Stimulated activated CD8-positive, alpha-beta memory T cell treated with anti-CD3 and anti-CD28 coated beads, Interleukin-2, amount 100 ng/mL, for 48 hours (primary cell): ENCODE measurements around the gene TRAPPC4.

Source experiments
- DNase-seq, 2 donors: peaks; one replicate each; pipeline ENCODE4 v3.0.0-alpha.2; 2020; ENCODE audit warnings: low read depth in 2 of 2

TRAPPC4 gene

DNA sequence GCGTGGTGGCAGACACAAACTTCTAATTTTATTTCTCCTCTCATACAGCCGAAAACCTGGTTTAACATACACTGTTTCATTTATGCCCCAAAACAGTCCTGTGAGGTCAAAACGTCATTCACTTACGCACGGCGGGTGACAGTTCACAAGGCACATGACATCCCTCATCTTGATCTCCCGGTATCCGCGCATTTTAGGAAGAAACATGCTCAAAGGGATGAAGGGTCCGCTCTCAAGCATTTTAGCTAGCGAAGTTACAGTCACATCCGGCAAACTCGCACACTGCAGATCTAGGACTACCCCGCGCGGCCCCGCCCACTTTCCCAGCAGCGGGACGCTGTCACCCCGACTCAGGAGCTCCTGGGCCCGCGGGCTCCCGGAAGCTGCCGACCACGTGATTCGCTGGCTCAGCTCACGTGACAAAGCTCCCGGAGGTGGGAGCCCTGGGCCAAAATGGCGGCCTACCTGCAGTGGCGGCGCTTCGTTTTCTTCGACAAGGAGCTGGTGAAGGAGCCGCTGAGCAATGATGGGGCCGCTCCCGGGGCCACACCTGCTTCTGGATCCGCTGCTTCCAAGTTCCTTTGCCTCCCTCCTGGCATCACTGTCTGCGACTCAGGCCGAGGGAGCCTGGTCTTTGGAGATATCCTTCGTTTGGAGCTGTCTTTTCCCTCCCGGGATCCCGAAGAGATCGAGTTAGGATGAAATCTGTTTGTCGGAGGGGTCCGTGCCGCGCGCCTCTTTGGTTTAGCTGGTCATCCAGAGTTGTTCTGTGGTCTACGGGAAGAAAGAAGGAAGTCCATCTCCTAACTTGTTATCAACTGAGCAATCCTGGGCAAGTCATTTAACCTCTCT lies 49.0 kb downstream of the TRAPPC4 start, which contains the start of gene VPS11:
TSS of gene VPS11 (plus strand) at position 448 of the 852 bp plus-strand sequence. CDS start at position 454, 6 bp downstream.
- DNase-seq: peak; percentile 97 to 98
